Trophoblast cell (in vitro differentiated cells and primary cell): ENCODE results near the gene ZSWIM6.

Experiments
- DNase-seq, 2 donors: peaks; one replicate each; pipeline ENCODE4 v3.0.0-alpha.2; 2016
- H2AFZ ChIP-seq: 2 replicates; pipeline ENCODE4 v1.6.1; 2013; ENCODE audit warnings: low read length, moderate library complexity, mild to moderate bottlenecking; ENCODE audit not compliant: insufficient read depth, poor library complexity
- H2AK5ac ChIP-seq: 2 replicates; pipeline ENCODE4 v1.6.1; 2013; ENCODE audit warnings: mild to moderate bottlenecking, low read length
- H2BK120ac ChIP-seq: 2 replicates; pipeline ENCODE4 v1.6.1; 2013; ENCODE audit warnings: low read length, mild to moderate bottlenecking, moderate library complexity; ENCODE audit not compliant: insufficient read depth, poor library complexity
- H2BK12ac ChIP-seq: 2 replicates; pipeline ENCODE4 v1.6.1; 2013; ENCODE audit warnings: mild to moderate bottlenecking, low read length, moderate library complexity
- H2BK5ac ChIP-seq: 2 replicates; pipeline ENCODE4 v1.6.1; 2013; ENCODE audit warnings: low read length, low read depth, moderate library complexity, mild to moderate bottlenecking; ENCODE audit not compliant: poor library complexity
- H3K14ac ChIP-seq: 2 replicates; pipeline ENCODE4 v1.6.1; 2013; ENCODE audit warnings: mild to moderate bottlenecking, low read length
- H3K18ac ChIP-seq: 2 replicates; pipeline ENCODE4 v1.6.1; 2013; ENCODE audit warnings: mild to moderate bottlenecking, low read length
- H3K23ac ChIP-seq: 2 replicates; pipeline ENCODE4 v1.6.1; 2013; ENCODE audit warnings: low read length
- H3K27ac ChIP-seq: 2 replicates; pipeline ENCODE4 v1.5.1; 2013; ENCODE audit warnings: low read depth, mild to moderate bottlenecking, inconsistent platforms, low read length, moderate library complexity
- H3K27me3 ChIP-seq: 2 replicates; pipeline ENCODE4 v1.6.1; 2013; ENCODE audit warnings: inconsistent platforms, mild to moderate bottlenecking, low read length, moderate library complexity; ENCODE audit not compliant: insufficient read depth
- H3K36me3 ChIP-seq, 2 experiments: 1 replicate in 1 of 2; 2 replicates in 1 of 2; pipeline ENCODE4 v1.6.1; 2013; ENCODE audit warnings: low read length in 2 of 2, mild to moderate bottlenecking in 2 of 2, moderate library complexity in 1 of 2; ENCODE audit not compliant: insufficient read depth in 2 of 2, control insufficient read depth in 1 of 2
- H3K4ac ChIP-seq: 2 replicates; pipeline ENCODE4 v1.6.1; 2013; ENCODE audit warnings: low read depth, mild to moderate bottlenecking, low read length, moderate library complexity
- H3K4me1 ChIP-seq, 2 experiments: 1 replicate in 1 of 2; 2 replicates in 1 of 2; pipeline ENCODE4 v1.6.1; 2013; ENCODE audit warnings: low read length in 2 of 2, mild to moderate bottlenecking in 2 of 2, moderate library complexity in 1 of 2; ENCODE audit not compliant: insufficient read depth in 2 of 2, control insufficient read depth in 1 of 2
- H3K4me2 ChIP-seq: 2 replicates; pipeline ENCODE4 v1.6.1; 2013; ENCODE audit warnings: inconsistent platforms, mild to moderate bottlenecking, low read length, moderate library complexity
- H3K4me3 ChIP-seq: 2 replicates; pipeline ENCODE4 v1.5.1; 2013; ENCODE audit warnings: mild to moderate bottlenecking, low read depth, low read length, inconsistent platforms
- H3K79me1 ChIP-seq: one replicate; pipeline ENCODE4 v1.6.1; 2013; ENCODE audit warnings: low read length
- H3K79me2 ChIP-seq: 2 replicates; pipeline ENCODE4 v1.6.1; 2013; ENCODE audit warnings: low read length, mild to moderate bottlenecking; ENCODE audit not compliant: control insufficient read depth, insufficient read depth, poor library complexity
- H3K9ac ChIP-seq: 2 replicates; pipeline ENCODE4 v1.6.1; 2013; ENCODE audit warnings: mild to moderate bottlenecking, low read length
- H3K9me3 ChIP-seq: 2 replicates; pipeline ENCODE4 v1.6.1; 2013; ENCODE audit warnings: low read depth, mild to moderate bottlenecking, control low read depth, inconsistent platforms, low read length; ENCODE audit not compliant: insufficient read depth
- H4K12ac ChIP-seq: 2 replicates; pipeline ENCODE4 v1.6.1; 2013; ENCODE audit warnings: low read depth, mild to moderate bottlenecking, low read length, moderate library complexity
- H4K8ac ChIP-seq: 2 replicates; pipeline ENCODE4 v1.6.1; 2013; ENCODE audit warnings: low read depth, mild to moderate bottlenecking, low read length, moderate library complexity
- H4K91ac ChIP-seq: one replicate; pipeline ENCODE4 v1.6.1; 2013; ENCODE audit warnings: low read depth, mild to moderate bottlenecking, low read length, moderate library complexity
- WGBS: extraction: QIAGEN DNeasy Blood & Tissue Kit; methylation state at CpG from one replicate; pipeline ENCODE4 v1.1.7; 2013; ENCODE audit warnings: missing lambda C conversion rate; ENCODE audit not compliant: insufficient read length, insufficient coverage; ENCODE audit errors: extremely low coverage; 5-methylcytosine and 5-hydroxymethylcytosine counted together

Gene ZSWIM6

GRCh38 chr5:61342071-61342501 lies 10.0 kb downstream of the ZSWIM6 start:
- H3K14ac ChIP-seq = no peak overlapping the region
- WGBS = no CpG with 5 or more reads among the region's 4 CpGs
- H3K79me1 ChIP-seq = no peaks in the 10 kb centered on the region

GRCh38 chr5:61344187-61344944 lies 12.3 kb downstream of the ZSWIM6 start:
- Histone ChIP-seq H4K91ac (no peak overlapping the region), H2AK5ac (no peak overlapping the region), H3K4me1 (no peaks in the 10 kb centered on the region), H3K27ac (no peak overlapping the region), H4K8ac (no peak overlapping the region), H3K9me3 (no peaks in the 10 kb centered on the region), H3K23ac (no peak overlapping the region), H3K9ac (no peak overlapping the region), H3K27me3 (no peaks in the 10 kb centered on the region), H3K36me3 (peaks cover 0 to 1% of the 10 kb centered on the region in 2 experiments), H4K12ac (no peak overlapping the region), H3K79me1 (no peaks in the 10 kb centered on the region), H3K4ac (peak overlapping the region; percentile 75), H2BK5ac (no peak overlapping the region), H3K79me2 (no peaks in the 10 kb centered on the region), H3K4me3 (no peak overlapping the region), H2AFZ (no peak overlapping the region), H3K4me2 (no peak overlapping the region), H2BK12ac (no peak overlapping the region), H2BK120ac (no peak overlapping the region), H3K18ac (no peak overlapping the region), H3K14ac (no peak overlapping the region)
- WGBS = no CpG with 5 or more reads among the region's 6 CpGs
- DNase-seq = no peak

More at GRCh38 chr5:61342071-61342501, 10.0 kb downstream of the ZSWIM6 start:
- H3K27me3 ChIP-seq = no peaks in the 10 kb centered on the region
- no peaks in the 10 kb centered on the region for H3K9me3 ChIP-seq
- H3K4me2 ChIP-seq = no peak overlapping the region
- no peak overlapping the region for H2BK120ac ChIP-seq
- no peak overlapping the region for H2AK5ac ChIP-seq
- peaks cover 0 to 1% of the 10 kb centered on the region in 2 experiments for H3K36me3 ChIP-seq
- no peak overlapping the region for H2BK5ac ChIP-seq
- H3K9ac ChIP-seq = no peak overlapping the region
- H3K4ac ChIP-seq = no peak overlapping the region
- H4K12ac ChIP-seq = no peak overlapping the region
- no peak overlapping the region for H4K8ac ChIP-seq
- no peak overlapping the region for H3K27ac ChIP-seq
- peak in 1 of 2 donors; percentile 76 for DNase-seq
- H2BK12ac ChIP-seq = no peak overlapping the region
- H4K91ac ChIP-seq = no peak overlapping the region
- no peak overlapping the region for H3K18ac ChIP-seq
- H3K79me2 ChIP-seq = no peaks in the 10 kb centered on the region
- no peak overlapping the region for H3K23ac ChIP-seq
- H2AFZ ChIP-seq = no peak overlapping the region
- H3K4me1 ChIP-seq = no peaks in the 10 kb centered on the region
- no peak overlapping the region for H3K4me3 ChIP-seq

- Histone ChIP-seq H3K4me2 (no peak overlapping the region), H3K27ac (no peak overlapping the region), H3K9me3 (no peaks in the 10 kb centered on the region), H3K79me1 (no peaks in the 10 kb centered on the region), H3K27me3 (no peaks in the 10 kb centered on the region), H3K4ac (no peak overlapping the region), H2AK5ac (no peak overlapping the region), H3K14ac (no peak overlapping the region), H4K12ac (no peak overlapping the region), H3K23ac (no peak overlapping the region), H2AFZ (no peak overlapping the region), H2BK5ac (no peak overlapping the region), H2BK120ac (no peak overlapping the region), H4K8ac (no peak overlapping the region), H3K4me1 (no peaks in the 10 kb centered on the region), H3K36me3 (no peaks in the 10 kb centered on the region), H3K18ac (no peak overlapping the region), H2BK12ac (no peak overlapping the region), H3K4me3 (no peak overlapping the region), H3K9ac (no peak overlapping the region), H4K91ac (no peak overlapping the region), H3K79me2 (no peaks in the 10 kb centered on the region)
- WGBS = no CpG with 5 or more reads among the region's 2 CpGs
- DNase-seq = no peak
These were observed 14.5 kb downstream of the ZSWIM6 start for GRCh38 chr5:61346511-61346910.

- H2BK5ac ChIP-seq = no peak overlapping the region
- no peak overlapping the region for H4K91ac ChIP-seq
- no peak overlapping the region for H3K23ac ChIP-seq
- H3K14ac ChIP-seq = no peak overlapping the region
- H3K9ac ChIP-seq = no peak overlapping the region
- H2AK5ac ChIP-seq = no peak overlapping the region
- H4K8ac ChIP-seq = no peak overlapping the region
- peak overlapping the region; percentile 29 for H3K4ac ChIP-seq
- no peaks in the 10 kb centered on the region for H3K9me3 ChIP-seq
- DNase-seq = no peak
- H3K4me1 ChIP-seq = no peaks in the 10 kb centered on the region
- no CpG with 5 or more reads among the region's 3 CpGs for WGBS
- no peak overlapping the region for H4K12ac ChIP-seq
- no peak overlapping the region for H2AFZ ChIP-seq
- H2BK12ac ChIP-seq = no peak overlapping the region
- no peak overlapping the region for H2BK120ac ChIP-seq
- H3K4me3 ChIP-seq = no peak overlapping the region
- no peaks in the 10 kb centered on the region for H3K79me2 ChIP-seq
- H3K18ac ChIP-seq = no peak overlapping the region
- no peak overlapping the region for H3K27ac ChIP-seq
- no peaks in the 10 kb centered on the region for H3K36me3 ChIP-seq
- H3K27me3 ChIP-seq = no peaks in the 10 kb centered on the region
- H3K4me2 ChIP-seq = no peak overlapping the region
- H3K79me1 ChIP-seq = no peaks in the 10 kb centered on the region
These were observed 15.0 kb downstream of the ZSWIM6 start for GRCh38 chr5:61347080-61347479.
